GM21737 (cell line): ENCODE data around the gene MRS2.
"Not testable (repeated sequence)": the region's sequence is repeated elsewhere in the genome, so short reads cannot be mapped to it uniquely, and the experiment has no call there.

Experiments
- ATAC-seq: cut with Tn5 transposase; IDR thresholded peaks from one replicate; pipeline ENCODE4 v1.9.1; 2021; ENCODE audit warnings: mild to moderate bottlenecking, moderate library complexity; ENCODE audit not compliant: unreplicated experiment

The MRS2 gene

GRCh38 chr6:24387818-24388217, 14.9 kb upstream of the MRS2 start:
- no peak for ATAC-seq

DNA sequence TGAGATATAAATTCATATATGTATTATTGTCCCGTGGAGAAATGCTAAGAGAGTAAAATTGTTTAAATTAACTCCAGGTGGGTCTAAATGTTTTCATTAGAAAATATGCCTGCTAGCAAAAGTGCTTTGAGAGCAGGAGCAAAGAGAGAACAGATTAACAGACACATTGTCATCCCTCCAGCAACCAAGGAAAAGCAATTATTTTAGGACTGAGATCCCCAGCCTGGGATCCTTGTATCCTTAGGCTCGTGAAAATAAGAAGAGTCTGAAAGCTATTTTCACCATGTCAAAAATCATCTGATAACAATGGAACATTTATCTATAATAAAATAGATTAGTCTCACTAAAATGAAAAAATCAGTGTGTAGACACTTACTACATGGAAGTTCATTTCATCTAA, 11.5 kb upstream of the MRS2 start:
- no peak for ATAC-seq

GRCh38 chr6:24391756-24392405, 10.9 kb upstream of the MRS2 start:
- ATAC-seq, result peak; percentile 81

GRCh38 chr6:24394061-24394779, 8.5 kb upstream of the MRS2 start:
- ATAC-seq, result no peak

DNA sequence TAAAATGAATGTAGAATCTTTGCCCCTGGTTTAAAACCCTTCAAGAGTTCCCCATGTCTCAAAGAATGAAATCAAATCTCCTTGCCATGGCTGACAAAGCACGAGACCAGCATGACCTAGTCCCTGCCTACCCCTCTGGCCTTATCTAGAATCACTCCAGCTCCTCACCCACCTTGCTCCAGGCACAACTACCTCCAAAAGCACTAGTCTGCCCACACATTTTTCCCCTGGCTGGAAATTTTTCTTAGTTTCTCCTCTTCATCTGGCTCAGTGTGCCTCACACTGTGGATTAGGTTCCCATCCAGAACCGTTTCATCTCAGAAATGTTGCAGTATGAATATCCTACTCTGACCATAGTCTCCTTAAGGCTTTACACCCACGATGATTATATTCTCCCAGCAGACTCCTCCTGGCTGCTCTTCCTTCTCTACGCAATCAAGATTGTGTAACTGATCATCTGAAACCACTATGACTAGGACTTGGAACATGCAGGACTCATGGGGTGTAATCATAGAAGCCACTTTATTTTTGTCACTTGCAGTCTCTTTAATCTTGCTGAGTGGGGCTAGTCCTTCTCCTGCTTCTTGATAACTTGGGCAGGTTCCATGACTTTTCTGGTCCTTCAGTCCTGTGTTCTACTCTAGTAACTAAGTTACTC, 7.8 kb upstream of the MRS2 start:
- no peak for ATAC-seq

GRCh38 chr6:24396824-24397223, 5.9 kb upstream of the MRS2 start:
- ATAC-seq, result no peak

- no peak for ATAC-seq
Measured at GRCh38 chr6:24397631-24398030, 5.1 kb upstream of the MRS2 start.

- not testable (repeated sequence) for ATAC-seq
Measured at GRCh38 chr6:24400045-24401039, 2.4 kb upstream of the MRS2 start.

DNA sequence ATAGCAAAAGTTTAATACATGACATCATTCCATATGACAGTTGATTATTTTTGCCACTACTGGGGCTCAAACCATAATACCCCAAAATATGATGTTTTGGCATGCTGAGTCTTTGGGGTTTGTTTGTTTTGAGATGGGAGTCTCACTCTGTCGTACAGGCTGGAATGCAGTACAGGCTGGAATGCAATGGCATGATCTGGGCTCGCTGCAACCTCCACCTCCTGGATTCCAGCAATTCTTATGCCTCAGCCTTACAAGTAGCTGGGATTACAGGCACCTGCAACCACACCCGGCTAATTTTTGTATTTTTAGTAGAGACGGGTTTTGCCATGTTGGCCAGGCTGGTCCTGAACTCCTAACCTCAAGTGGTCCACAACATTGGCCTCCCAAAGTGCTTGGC, 1.3 kb upstream of the MRS2 start:
- ATAC-seq, result no peak

DNA sequence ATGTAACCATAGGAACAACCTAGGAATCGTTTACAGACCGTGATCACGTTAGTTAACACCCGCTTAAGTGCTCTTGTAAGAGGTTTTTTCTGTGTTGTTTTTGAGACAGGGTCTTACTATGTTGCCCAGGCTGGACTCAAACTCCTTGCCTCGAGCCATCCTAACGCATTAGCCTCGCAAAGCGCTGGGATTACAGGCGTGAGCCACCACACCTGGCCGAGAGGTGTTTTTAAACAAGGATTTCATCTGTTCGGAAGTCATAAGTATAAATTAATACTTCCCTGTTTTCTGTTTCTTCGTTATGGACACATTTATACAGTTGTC, 727 bp downstream of the MRS2 start:
- no peak for ATAC-seq

DNA sequence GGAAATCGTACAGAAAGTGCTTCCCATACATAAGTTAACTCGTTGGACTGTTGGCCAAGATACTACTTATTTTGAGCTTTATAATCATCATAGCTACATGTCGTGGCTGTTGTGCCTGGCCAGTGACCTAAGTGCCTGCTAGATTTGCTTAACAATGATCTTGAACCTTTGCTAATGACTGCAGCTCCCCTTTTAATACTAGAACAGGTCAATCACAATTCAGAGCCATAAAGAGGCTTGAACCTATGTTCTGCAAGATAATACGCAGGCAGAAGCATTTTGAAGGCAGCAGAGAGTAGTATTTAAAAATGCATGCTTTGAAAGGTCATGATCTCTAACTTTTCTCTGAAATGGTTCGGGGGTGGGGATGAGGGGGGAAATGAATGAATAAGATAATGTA, 2.5 kb downstream of the MRS2 start:
- ATAC-seq, result no peak

DNA sequence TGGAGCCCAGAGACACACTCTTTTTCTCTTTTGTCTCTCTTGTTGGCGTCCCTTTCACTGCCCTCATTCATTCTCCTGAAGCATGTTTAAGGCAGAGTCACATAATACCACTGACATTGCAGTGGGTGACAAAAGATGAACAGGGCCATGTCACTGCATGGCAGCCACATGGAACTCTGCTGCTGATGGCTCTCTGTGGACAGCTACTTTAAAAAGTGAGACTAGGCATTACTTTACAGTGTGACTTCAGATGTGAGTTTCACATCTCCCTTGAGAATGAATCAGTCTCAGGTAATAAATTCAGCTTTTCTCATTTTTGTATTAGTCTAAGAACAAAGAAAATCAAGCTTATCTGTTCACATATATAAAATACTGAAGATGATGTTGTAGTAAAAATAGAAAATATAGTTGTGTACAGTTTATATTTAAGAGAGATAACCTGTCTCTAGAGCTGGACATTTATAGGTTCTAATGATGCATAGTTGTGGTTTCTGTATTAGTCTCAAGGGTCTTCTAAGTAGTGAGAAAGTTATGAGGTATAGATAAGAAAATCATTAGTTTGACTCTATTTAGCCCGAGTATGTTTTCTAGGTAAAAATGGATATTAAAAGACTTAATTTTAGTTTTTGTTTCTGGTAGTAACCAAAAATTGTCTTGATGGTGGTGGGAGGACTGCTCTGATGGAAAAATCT, 6.1 kb downstream of the MRS2 start:
- ATAC-seq, result peak; percentile 80

- no peak for ATAC-seq
Measured at GRCh38 chr6:24410622-24411021, 7.9 kb downstream of the MRS2 start.

DNA sequence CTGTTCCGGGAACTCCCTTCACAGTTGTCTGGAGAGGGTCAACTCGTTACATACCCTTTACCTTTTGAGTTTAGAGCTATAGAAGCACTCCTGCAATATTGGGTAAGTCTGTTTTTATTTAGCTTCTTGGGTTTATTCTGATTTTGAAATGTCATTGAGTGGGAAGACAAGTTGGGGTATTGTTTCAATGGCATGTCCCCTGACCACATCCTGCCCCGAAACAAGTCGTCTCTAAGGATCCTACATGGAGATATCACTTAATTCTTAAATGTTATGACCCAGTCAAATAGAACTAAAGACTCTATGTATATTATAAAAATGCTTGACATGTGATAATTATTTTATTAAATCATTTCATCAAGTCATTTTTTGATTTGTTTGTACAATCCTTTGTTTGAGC, 9.6 kb downstream of the MRS2 start:
- no peak for ATAC-seq

DNA sequence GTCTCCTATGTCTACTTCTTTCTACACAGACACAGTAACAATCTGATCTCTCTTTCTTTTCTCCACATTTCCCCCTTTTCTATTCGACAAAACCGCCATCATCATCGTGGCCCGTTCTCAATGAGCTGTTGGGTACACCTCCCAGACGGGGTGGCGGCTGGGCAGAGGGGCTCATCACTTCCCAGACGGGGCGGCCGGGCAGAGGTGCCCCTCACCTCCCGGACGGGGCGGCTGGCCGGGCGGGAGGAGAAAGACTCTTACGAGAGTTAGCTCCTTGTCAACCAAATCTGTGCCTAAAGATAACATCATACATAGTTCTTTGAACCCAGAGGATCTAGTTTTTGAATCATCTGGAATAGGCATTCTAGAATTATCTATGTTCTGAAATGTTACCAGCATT, 11.8 kb downstream of the MRS2 start:
- ATAC-seq, result not testable (repeated sequence)

GRCh38 chr6:24415753-24416152, 13.0 kb downstream of the MRS2 start:
- ATAC-seq, result no peak

DNA sequence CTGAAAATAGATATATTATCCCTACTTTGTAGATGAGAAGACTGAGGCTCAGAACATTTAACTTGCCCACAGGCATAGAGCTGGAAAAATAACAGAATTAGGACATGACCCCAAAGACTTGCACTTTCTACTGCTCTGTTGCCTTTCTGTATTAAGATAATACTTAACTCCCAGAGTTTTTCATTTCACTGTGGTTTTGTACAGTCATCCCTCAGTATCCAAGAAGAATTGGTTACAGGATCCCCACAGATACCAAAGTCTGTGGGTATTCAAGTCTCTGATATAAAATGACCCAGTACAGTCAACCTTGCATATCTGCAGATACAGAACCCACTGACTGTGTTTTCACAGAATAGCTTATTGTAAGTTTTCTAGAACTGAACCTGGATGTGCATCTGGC, 16.8 kb downstream of the MRS2 start:
- no peak for ATAC-seq

- ATAC-seq, result no peak
Measured at GRCh38 chr6:24425091-24425490, 22.4 kb downstream of the MRS2 start.

- ATAC-seq, result no peak
Measured at GRCh38 chr6:24426729-24427446, 24.2 kb downstream of the MRS2 start.

DNA sequence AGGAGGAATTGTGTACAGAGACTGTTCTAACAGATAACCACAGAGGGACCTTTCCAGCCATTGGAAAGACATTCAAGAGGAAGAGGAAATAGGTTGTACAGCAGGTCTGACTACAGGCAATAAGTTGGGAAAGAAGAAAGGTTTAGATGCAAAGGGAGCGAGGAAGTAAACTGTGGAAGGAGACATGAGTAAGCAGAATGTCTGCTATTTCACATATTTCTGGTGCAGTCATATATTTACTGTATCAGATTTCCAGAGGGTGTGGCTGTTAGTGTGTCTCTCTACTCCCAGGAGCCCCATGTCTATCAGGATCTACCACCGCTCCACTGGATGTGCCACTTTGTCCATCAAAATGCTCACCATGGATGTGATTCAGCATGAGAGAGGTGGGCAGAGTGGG, 25.9 kb downstream of the MRS2 start:
- no peak for ATAC-seq
